HL-60/S4 (cell line): ENCODE data around the gene MAST2.
"Not testable (repeated sequence)": the region's sequence is repeated elsewhere in the genome, so short reads cannot be mapped to it uniquely, and the experiment has no call there.

Experiments
- in situ Hi-C: fragments of 300-500 bp; cut with MboI; formaldehyde crosslinking; loops from 2 replicates; pipeline ENCODE4 v1.14.3; 2022; ENCODE audit warnings: low sequenced_read_pairs

Gene MAST2

DNA sequence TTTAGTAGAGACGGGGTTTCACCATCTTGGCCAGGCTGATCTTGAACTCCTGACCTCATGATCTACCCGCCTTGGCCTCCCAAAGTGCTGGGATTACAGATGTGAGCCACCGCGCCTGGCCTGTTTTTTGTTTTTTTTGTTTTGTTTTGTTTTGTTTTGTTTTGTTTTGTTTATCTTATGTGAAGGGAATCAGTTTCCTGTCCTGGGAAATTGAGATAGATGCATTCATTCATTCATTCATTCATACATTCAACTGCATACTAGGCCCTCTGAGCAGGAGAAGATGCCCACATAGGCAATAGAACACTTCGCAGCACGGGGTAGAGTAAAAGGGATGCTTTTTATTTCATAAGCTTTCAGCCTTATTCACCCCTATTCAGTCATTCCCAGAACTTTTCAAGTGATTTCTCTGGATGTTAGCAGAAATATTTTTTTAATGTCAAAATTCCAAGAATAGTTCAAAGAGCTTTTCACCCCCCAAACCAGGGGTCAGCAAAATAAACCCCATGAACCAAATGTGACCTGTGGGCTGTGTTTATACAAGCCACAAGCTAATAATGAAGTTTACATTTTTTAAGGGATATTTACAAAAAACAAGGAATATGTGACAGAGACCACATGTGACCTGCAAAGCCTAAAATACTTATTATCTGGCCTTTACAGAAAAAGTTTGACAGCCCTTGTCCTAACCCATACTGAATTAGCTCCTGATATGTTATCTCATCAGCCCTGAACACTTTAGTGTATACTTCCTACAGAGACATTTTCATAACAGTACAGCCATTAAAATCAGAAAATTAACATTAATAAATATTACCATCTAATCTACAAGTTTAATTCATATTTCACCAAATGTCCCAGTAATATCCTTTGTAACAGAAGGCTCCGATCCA lies 127.1 kb downstream of the MAST2 start:
- in situ Hi-C loops = no loop called here

DNA sequence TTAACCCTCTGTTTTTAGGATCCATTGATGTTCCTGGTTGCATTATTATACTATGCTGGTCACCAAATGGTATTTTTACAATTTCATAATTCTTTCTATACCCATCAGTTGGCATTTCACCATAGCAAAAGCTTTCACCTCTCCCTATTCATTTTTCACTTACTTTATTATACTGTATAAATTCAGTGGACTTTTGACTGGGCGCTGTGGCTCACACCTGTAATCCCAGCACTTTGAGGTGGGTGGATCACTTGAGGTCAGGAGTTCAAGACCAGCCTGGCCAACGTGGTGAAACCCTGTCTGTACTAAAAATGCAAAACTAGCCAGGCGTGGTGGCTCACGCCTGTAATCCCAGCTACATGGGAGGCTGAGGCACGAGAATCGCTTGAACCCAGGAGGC lies 128.8 kb downstream of the MAST2 start:
- in situ Hi-C loops = not testable (repeated sequence)

DNA sequence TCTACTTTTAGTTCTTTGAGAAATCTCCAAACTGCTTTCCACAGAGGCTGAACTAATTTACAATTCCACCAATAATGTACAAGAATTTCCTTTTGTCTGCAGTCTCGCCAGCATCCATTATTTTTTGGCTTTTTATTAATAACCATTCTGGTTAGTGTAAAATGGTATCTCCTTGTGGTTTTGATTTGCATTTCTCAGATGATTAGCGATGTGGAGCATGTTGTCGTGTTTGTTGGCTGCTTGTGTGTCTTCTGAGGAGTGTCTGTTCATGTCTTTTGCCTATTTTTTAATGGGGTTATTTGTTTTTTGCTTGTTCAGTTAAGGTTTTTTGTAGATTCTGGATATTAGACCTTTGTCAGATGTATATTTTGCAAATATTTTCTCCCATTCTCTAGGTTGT lies 131.5 kb downstream of the MAST2 start:
- in situ Hi-C loops = no loop called here

DNA sequence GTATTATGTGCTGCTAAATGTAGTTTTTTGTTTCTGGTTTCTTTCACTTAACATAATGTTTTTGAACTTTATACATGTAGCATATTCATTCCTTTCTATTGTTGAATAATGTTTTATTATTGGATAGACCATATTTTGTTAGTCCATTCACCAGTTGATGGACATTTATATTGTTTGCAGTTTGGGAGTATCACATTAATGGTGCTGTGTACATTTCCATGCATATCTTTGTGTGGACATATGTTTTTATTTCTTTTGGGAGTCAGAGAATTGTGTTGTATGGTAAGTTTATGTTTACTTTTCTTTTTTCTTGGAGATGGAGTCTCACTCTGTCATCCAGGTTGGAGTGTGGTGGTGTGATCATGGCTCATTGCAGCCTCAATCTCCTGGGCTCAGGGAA lies 134.6 kb downstream of the MAST2 start:
- in situ Hi-C loops = no loop called here

DNA sequence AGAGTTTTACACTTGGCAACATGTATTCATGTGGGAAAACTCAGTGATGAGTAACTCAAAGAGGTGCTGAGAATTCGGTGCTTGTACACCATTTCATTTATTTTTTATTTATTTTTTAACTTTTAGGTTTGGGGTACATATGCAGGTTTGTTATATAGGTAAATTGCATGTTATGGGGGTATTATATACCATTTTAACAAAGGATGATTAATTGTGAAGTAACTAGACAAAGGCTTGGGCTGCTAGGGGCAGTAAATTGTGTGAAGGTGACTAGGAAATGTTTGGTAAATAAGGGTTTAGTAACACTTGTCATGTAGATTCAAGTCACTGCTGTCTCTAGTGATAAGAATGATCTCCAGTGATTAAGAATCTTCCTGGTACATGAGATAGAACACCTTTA lies 139.0 kb downstream of the MAST2 start:
- in situ Hi-C loops = no loop called here

DNA sequence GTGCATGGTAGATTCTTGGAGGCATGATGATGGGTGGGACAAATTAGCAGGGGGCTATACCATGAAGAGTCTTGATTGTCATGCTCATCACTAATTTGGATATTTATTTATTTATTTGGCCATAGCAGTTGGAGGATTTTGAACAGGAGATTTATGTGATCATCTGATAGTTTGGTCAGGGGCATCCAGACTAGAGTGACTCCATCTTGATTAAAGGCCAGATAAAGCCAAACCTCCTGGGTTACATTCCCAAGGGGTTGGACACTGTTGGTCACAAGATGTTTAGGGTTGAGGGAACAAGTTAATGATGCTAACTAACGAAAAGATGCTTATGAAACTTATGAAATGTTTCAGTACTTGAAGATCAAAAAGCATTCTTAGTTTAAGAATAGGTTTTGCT lies 139.8 kb downstream of the MAST2 start:
- in situ Hi-C loops = no loop called here

DNA sequence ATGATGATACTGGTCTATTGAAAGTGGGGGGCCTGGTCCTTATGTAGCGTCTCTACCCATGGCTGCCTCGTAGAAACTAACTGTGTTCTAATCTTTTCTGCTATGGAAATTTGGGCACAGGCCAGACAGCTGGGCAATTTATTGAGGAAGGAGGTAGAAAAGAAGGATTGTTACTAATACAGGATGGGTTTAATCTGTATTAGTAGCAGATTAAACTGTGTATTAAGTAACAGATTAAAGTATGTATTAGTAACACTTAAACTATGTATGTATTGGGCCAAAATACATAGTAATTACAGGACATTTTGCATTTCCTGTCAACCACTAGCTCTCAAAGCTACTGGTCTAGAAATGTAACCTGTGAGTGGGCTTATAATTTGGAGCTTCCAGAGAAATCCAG lies 142.0 kb downstream of the MAST2 start:
- in situ Hi-C loops = no loop called here

DNA sequence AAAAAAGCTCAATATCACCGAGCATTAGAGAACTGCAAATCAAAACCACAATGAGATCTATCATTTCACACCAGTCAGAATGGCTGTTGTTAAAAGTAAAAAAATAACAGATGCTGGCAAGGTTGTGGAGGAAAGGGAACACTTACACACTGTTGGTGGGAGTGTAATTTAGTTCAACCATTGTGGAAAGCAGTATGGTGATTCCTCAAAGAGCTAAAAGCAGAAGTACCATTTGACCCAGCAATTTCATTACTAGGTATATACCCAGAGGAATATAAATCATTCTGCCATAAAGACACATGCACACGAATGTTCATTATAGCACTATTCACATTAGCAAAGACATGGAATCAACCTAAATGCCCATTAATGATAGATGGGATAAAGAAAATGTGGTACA lies 146.1 kb downstream of the MAST2 start:
- in situ Hi-C loops = not testable (repeated sequence)

DNA sequence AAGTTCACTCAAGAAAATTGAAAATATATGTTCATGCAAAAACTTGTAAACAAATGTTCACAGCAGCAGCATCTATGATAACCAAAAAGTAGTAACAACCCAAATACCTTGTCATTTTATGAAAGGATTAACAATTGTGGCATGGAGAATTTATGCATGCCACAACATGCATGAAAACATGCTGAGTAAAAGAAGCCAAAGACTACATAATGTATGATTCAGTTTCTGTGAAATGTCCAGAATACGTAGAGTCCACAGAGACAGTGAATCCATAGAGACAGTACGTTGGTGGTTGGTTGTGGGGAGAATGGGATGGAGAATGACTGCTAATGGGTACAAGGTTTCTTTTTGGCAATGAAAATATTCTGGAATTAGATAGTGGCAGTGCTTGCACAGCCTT lies 148.7 kb downstream of the MAST2 start:
- in situ Hi-C loops = no loop called here

DNA sequence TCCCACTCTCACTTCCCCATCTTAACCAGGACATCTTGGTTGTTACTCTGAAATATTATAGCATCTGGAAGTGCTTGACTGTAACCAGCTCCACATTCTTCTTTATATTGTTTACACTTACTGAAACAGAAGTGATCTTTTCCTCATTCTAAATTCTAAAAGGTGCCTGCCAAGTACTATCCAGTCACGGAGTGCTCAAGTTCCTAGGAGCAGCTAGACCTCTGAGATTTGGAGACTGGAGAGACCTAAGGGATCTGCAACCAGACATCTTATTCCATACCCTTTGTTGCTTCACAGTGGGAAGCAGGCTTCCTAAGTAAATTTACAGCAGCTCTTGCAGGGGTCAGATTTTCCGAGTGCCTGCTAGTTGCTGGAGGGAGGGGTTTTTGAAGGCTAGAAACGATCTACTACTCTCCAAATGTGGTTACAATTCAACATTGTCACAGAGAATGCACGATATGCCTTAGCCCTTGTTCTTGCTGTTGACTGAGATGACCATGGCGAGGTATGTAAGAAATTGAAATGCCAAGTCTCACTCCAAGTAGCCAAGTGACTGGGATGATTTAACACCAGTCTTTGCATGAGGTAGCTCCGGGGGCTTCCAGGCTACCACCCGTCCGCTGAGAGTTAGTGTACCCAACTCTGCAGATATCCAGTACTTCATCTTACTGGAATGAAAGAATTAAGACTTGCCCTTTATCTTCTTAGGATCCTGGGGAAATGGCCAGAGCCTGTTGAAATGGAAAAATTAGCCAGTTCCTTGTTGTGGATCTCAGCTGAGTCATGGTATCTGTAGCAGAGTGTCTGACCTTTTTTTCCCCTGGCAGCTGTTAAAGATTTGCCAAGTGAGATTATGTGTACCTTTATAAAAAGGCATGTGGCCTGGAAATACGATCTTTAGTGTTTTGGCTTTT lies 150.8 kb downstream of the MAST2 start:
- in situ Hi-C loops = no loop called here

DNA sequence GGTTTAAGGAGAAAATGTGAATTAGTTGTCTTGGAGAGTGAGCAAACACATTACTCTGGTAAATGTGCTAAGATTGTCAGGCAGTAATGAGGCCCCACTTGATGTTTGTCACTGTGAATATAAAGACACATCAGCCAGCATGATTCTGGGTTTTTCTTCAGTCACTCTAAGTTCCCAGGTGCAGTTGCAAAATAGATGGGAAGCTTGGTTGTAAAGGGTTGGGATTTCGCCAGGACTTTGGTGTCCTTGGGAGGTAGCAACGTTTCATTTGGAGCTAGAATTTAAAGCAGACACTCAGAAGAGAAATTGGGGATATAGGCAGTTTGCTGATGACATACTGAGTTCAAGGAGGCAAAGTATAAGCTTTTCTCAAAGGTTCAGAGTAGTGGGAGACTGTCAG lies 154.3 kb downstream of the MAST2 start:
- in situ Hi-C loops = no loop called here

DNA sequence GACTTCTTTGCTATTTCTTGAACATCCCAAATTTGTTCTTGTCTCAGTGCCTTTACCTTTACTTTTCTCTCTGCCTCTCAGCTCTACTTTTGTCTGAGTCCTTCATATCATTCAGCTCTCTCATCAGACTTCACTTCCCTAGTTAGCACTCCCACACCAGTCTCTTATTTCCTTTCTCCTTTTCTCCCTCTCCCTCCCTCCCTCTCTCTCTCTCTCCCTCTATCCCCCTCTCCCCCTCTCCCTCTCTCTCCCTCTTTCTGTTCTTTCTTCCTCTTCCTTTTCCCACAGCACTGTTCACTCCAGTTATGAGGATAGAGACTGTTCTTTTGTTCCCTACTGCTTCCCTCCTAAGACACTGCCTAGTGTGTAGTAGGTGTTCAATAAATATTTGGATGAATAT lies 154.9 kb downstream of the MAST2 start:
- in situ Hi-C loops = no loop called here

DNA sequence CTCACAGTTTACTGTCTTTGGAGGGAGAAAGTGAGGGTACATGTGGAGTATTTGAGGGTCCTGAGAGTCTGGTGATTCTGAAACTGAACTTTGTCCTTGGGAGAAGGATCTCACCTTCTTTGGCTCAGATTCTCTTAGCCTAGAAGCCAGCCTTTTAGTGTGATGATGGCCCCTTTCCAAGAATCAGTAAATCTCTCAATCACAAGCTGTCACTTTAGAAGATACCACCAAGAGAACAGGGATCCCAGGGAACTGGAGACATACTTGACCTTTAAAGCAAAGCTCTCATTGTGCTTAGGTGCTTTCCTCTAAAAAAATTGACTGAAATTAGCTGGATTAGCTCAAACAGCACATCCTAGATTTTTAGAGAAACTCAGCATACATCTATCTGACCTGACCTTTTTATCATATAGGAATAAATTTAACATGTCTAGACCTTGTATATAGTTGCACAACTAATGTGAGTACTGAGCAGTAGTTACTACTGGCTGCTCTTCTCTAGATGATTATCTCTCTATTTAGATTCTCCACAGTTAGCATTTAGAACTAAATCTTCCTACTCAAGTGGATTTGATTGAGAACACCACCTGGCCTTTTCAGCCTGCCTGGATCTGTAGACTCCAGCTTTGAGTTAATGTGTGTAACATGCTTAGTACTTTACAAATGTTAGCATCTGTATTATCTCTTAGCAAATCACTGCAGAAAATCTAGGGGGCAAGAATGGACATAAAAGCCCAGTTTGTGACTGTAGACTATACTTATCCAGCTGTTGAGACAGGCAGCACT lies 157.7 kb downstream of the MAST2 start:
- in situ Hi-C loops = no loop called here

DNA sequence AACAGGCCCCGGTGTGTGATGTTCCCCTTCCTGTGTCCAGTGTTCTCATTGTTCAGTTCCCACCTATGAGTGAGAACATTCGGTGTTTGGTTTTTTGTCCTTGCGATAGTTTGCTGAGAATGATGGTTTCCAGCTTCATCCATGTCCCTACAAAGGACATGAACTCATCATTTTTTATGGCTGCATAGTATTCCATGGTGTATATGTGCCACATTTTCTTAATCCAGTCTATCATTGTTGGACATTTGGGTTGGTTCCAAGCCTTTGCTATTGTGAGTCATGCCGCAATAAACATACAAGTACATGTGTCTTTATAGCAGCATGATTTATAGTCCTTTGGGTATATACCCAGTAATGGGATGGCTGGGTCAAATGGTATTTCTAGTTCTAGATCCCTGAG lies 158.5 kb downstream of the MAST2 start:
- in situ Hi-C loops = not testable (repeated sequence)

DNA sequence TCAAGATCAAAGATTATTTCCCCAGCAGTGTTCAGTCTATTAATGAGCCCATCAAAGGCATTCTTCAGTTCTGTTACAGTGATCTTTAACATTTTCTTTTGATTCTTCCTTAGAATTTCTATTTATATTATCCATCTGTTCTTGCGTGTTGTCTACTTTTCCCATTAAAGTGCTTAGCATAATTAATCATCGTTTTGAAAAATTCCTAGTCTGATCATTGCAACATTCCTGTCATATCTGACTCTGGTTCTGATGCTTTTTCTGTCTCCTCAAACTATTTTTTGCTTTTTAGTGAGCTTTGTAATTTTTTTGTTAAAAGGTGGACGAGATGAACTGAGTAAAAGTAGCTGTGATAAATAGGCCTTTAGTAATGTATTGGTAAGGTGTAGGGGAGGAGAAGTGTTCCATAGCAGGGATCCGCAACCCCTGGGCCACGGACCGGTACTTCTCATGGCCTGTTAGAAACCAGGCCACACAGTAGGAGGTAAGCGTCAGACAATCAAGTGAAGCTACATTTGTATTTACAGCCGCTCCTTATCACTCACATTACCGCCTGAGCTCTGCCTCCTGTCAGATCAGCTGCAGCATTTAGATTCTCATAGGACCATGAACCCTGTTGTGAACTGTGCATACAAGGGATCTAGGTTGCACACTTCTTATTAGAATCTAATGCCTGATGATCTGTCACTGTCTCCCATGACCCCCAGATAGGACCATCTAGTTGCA lies 165.7 kb downstream of the MAST2 start:
- in situ Hi-C loops = no loop called here

DNA sequence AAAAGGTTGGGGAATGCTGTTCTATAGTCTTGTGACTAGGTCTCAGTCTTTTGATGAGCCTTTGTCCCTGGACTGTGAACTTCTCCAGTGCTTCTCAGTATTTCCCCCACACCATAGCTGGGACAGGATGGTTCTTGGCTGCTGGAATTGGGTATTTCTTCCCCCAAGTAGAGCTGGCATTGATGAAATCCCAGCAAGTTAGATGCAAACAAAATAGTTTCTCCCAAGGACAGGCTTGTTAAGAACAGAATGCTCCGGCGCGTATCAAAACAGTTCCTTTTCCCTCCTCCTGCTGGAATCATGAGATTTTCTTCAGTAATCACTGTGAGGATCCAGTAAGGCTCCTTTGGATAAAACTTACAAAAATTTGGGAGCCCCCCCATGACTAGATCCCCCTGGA lies 166.5 kb downstream of the MAST2 start:
- in situ Hi-C loops = no loop called here

DNA sequence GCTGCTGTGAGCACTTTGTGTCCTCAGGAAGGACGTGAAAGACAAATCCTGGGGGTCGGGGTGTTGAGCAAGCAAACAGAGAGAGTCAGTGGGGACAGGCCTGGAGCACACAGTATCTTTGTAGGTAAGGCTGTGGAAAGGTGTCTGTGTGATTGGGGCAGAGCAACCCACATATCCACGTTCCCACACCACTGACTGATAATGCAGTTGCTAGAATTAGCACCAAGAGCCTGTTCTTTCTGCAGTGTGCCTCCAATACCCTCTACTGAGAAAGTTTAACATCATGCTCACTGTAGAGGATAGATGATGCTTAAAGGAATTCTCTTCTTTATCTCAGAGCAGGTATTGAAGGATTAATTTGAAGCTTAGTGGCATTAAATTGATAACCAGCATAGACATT lies 167.9 kb downstream of the MAST2 start:
- in situ Hi-C loops = no loop called here

DNA sequence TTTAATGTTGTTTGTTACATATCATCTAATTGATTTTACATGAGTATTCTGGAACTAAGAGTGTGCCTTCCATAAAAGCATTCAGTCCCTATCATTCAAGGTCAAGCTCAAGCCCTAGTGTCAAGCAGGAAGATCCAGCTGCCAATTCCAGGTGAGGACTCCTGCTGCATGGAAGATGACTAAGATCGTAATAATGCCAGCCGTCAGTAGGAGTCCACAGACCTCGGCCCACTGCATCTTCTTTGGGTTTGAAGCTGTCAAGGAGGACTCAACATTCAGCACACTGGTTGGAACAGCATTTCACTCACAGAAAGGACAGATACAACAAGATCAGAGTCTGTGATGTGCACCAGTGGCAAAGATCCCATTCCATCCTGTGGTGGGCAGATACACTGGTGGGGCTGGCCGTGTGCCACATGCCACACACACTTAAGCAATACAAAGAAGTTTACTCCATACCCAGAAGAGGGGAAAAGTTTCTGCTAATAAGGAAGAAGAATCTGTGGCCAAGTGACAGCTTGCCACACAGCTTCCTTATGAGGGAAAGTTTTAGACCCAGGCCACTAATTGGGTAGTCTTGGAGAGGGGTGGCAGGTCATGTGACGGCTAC lies 168.6 kb downstream of the MAST2 start:
- in situ Hi-C loops = no loop called here

DNA sequence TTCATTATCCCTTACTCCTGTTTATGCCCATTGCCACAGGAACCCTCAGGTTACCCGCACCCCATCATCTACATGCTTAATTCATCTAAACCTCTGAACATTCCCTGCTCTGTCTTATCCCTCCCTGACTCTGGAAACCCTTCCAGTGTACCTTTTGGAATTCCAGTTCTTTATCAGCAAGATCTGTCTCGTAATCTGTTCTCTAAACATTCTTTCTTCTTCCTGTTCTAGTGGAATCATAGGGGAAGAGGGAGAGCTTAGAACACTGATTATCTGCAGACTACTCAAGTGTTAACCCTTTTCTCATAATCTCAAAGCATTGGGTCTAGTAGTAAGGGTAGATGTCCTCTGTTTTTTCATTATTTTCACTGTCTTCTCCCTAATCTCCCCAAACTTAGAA lies 169.2 kb downstream of the MAST2 start:
- in situ Hi-C loops = no loop called here

DNA sequence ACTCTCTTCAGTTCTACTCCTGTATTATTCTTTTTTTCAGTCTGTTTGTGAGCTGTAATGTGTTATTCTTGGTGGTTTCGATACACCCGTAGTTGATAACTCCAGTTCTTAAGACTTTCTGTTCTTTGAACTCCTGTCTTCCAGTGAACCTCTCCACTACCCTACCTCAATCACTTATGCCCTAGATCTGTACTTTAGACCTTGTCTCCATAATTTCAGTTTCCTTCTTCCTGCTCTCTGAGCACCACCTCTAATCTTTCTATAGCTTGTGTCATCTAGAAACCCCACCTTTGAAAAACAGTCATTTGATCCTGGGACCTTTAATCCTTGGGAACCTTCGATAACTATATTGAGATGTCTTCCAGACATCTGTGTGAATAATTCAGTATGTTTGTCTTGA lies 169.7 kb downstream of the MAST2 start:
- in situ Hi-C loops = no loop called here
